OCI-LY7 (cell line): ENCODE measurements around the gene EXO1. TPM values are rescaled to one million over a fixed set of nuclear protein-coding genes. Genes with fewer than 3 reads are reported as not detected.

Experiments used
- BruUV-seq: library from RNA; stranded (reverse); fragments of 400-500 nt; replicated peaks from 2 replicates; lab custom pipeline; 2021; lab: Mats Ljungman, UMichigan
- CTCF ChIA-PET: fragments of 300-600 bp; sonication (Branson Sonifier 250); formaldehyde crosslinking; loops from one replicate; lab custom pipeline; 2022; ENCODE audit warnings: antibody characterized with exemption; ENCODE audit not compliant: unreplicated experiment; lab: Charles Lee
- POLR2A ChIA-PET: fragments of 300-600 bp; sonication (Branson Sonifier 250); formaldehyde crosslinking; loops from one replicate; lab custom pipeline; 2022; ENCODE audit warnings: antibody characterized with exemption; lab: Charles Lee
- DNase-seq: peaks from one replicate; pipeline ENCODE4 v3.0.0-alpha.2; 2015; ENCODE audit warnings: low spot score
- H2AFZ ChIP-seq: fragments of 200-600 bp; sonication (generic), shearing (Covaris generic); 2 replicates; pipeline ENCODE4 v1.6.1; 2014; ENCODE audit warnings: mild to moderate bottlenecking, antibody characterized with exemption, low read length, moderate library complexity
- H3K27ac ChIP-seq: fragments of 200-600 bp; sonication (generic); 2 replicates; pipeline ENCODE4 v1.5.1; 2014; ENCODE audit warnings: mixed run types, low read depth, mild to moderate bottlenecking, moderate library complexity, low read length, inconsistent platforms; ENCODE audit not compliant: poor library complexity, severe bottlenecking
- H3K36me3 ChIP-seq: fragments of 200-600 bp; sonication (generic); 2 replicates; pipeline ENCODE4 v1.6.1; 2014; ENCODE audit warnings: mild to moderate bottlenecking, antibody characterized with exemption, low read length, moderate library complexity, mixed read lengths; ENCODE audit not compliant: insufficient read depth
- H3K4me1 ChIP-seq: fragments of 200-600 bp; sonication (generic); 2 replicates; pipeline ENCODE4 v1.5.1; 2014; ENCODE audit warnings: mild to moderate bottlenecking, low read length; ENCODE audit not compliant: insufficient read depth, poor library complexity, severe bottlenecking
- H3K4me2 ChIP-seq: fragments of 200-600 bp; sonication (generic); 2 replicates; pipeline ENCODE4 v1.6.1; 2014; ENCODE audit warnings: mild to moderate bottlenecking, low read length
- H3K4me3 ChIP-seq: fragments of 200-600 bp; sonication (generic); 2 replicates; pipeline ENCODE4 v1.5.1; 2014; ENCODE audit warnings: mild to moderate bottlenecking, low read depth, low read length; ENCODE audit not compliant: poor library complexity, severe bottlenecking
- H3K79me2 ChIP-seq: fragments of 200-600 bp; sonication (generic); 2 replicates; pipeline ENCODE4 v1.6.1; 2016; ENCODE audit warnings: low read depth, mild to moderate bottlenecking, low read length, moderate library complexity, mixed read lengths; ENCODE audit not compliant: insufficient read depth
- H3K9me2 ChIP-seq: fragments of 200-600 bp; sonication (generic); 2 replicates; pipeline ENCODE4 v1.6.1; 2016; ENCODE audit warnings: mild to moderate bottlenecking, low read length, mixed read lengths; ENCODE audit not compliant: insufficient read depth
- H3K9me3 ChIP-seq: fragments of 200-600 bp; sonication (generic); 2 replicates; pipeline ENCODE4 v1.6.1; 2014; ENCODE audit warnings: mild to moderate bottlenecking, mixed run types, low read length, mixed read lengths
- H4K20me1 ChIP-seq: fragments of 200-600 bp; sonication (generic); 2 replicates; pipeline ENCODE4 v1.6.1; 2014; ENCODE audit warnings: mild to moderate bottlenecking, antibody characterized with exemption, low read length, moderate library complexity, mixed read lengths; ENCODE audit not compliant: insufficient read depth
- CTCF ChIP-seq: fragments of 200-600 bp; sonication (generic); conservative IDR thresholded peaks from 2 replicates; pipeline ENCODE4 v1.5.1; 2014; ENCODE audit warnings: mild to moderate bottlenecking, antibody characterized with exemption, low read length, moderate library complexity, mixed read lengths
- EZH2phosphoT487 ChIP-seq: fragments of 200-600 bp; sonication (generic); IDR thresholded peaks from 2 replicates; pipeline ENCODE4 v1.6.1; 2018; ENCODE audit warnings: low read depth, borderline replicate concordance, mild to moderate bottlenecking, mixed run types, antibody characterized with exemption, low read length, moderate library complexity, mixed read lengths
- intact Hi-C: fragments of 100-400 bp; cut with micrococcal nuclease; formaldehyde crosslinking; loops from one replicate; pipeline ENCODE4 v1.10.0; 2022; ENCODE audit not compliant: unreplicated experiment
- total RNA-seq, 2 experiments: library from RNA; depleted of rRNA in 1 of 2; stranded (reverse); fragments of >200 nt in 1 of 2; shearing (Covaris generic) in 1 of 2; gene quantifications; 2 replicates each; pipeline ENCODE4 v1.2.3, GENCODE V29; 2014 to 2022

The EXO1 gene
- total RNA-seq, 2 experiments from 2014 or later = 60.3 to 66.3 TPM

- Histone ChIP-seq H2AFZ (no peak overlapping the region), H4K20me1 (peaks cover 15% of the 10 kb centered on the region; the same call in 1 of the 2 replicates), H3K4me3 (no peak overlapping the region), H3K27ac (no peak overlapping the region), H3K4me1 (no peaks in the 10 kb centered on the region), H3K79me2 (peaks cover 26% of the 10 kb centered on the region; the same call in 1 of the 2 replicates), H3K9me2 (no peaks in the 10 kb centered on the region), H3K4me2 (no peak overlapping the region), H3K36me3 (peaks cover 95% of the 10 kb centered on the region), H3K9me3 (no peaks in the 10 kb centered on the region)
- ChIA-PET POLR2A (interaction anchor here (0.6 to 1.8 kb wide), 3 partner anchors 11 to 257 kb away, joined by 3 to 7 read pairs (median 3); no protein-coding TSS in a partner anchor), CTCF (no interaction called here)
- TF ChIP-seq EZH2phosphoT487 = no peak
- no peak for TF ChIP-seq CTCF
- intact Hi-C loops = no loop called here
- no TSS peak for BruUV-seq
- no peak for DNase-seq
Observed at GRCh38 chr1:241857131-241857530, 9.1 kb downstream of the EXO1 start.

GRCh38 chr1:241860922-241861321, 12.9 kb downstream of the EXO1 start:
- Histone ChIP-seq H3K79me2 (peaks cover 23% of the 10 kb centered on the region; the same call in 1 of the 2 replicates), H3K36me3 (peaks cover 98% of the 10 kb centered on the region), H3K4me2 (no peak overlapping the region), H2AFZ (no peak overlapping the region), H3K4me1 (no peaks in the 10 kb centered on the region), H4K20me1 (peaks cover 15% of the 10 kb centered on the region; the same call in 1 of the 2 replicates), H3K4me3 (no peak overlapping the region), H3K9me3 (no peaks in the 10 kb centered on the region), H3K27ac (no peak overlapping the region), H3K9me2 (no peaks in the 10 kb centered on the region)
- BruUV-seq = no TSS peak
- intact Hi-C loops = no loop called here
- no peak for DNase-seq
- TF ChIP-seq CTCF = no peak
- TF ChIP-seq EZH2phosphoT487 = no peak
- CTCF ChIA-PET = no interaction called here
- POLR2A ChIA-PET = interaction anchor here (0.9 to 1.9 kb wide), 4 partner anchors 13 to 250 kb away, joined by 3 to 4 read pairs (median 3); partner anchors contain the start of gene EXO1

- CTCF ChIA-PET = no interaction called here
- Histone ChIP-seq H4K20me1 (0 out of 2 replicates have a peak, but pooled peaks cover 5% of the 10 kb centered on the region), H3K4me2 (no peak overlapping the region), H3K4me1 (no peaks in the 10 kb centered on the region), H3K36me3 (peaks cover 95% of the 10 kb centered on the region), H2AFZ (no peak overlapping the region), H3K9me2 (no peaks in the 10 kb centered on the region), H3K27ac (no peak overlapping the region), H3K9me3 (no peaks in the 10 kb centered on the region), H3K4me3 (no peak overlapping the region), H3K79me2 (no peaks in the 10 kb centered on the region)
- BruUV-seq = no TSS peak
- no peak for DNase-seq
- TF ChIP-seq EZH2phosphoT487 = no peak
- TF ChIP-seq CTCF = no peak
- intact Hi-C loops = no loop called here
- POLR2A ChIA-PET = interaction anchor here (0.9 kb wide), 1 partner anchor 11 kb away, joined by 3 read pairs; no protein-coding TSS in a partner anchor
Observed at GRCh38 chr1:241869022-241869421, 21.0 kb downstream of the EXO1 start.
